ENCODE measurements around the gene NMNAT2. TPM values are rescaled to one million over a fixed set of nuclear protein-coding genes. Genes with fewer than 3 reads are reported as not detected.
A peak's percentile ranks its signal among the peaks of the same experiment; 100 is the strongest.

Gene NMNAT2
- total and polyA plus RNA-seq, 2 of the 13 experiments (the other 11 are each of a cell fraction or from before 2014, with no cell fraction given) = not detected

DNA sequence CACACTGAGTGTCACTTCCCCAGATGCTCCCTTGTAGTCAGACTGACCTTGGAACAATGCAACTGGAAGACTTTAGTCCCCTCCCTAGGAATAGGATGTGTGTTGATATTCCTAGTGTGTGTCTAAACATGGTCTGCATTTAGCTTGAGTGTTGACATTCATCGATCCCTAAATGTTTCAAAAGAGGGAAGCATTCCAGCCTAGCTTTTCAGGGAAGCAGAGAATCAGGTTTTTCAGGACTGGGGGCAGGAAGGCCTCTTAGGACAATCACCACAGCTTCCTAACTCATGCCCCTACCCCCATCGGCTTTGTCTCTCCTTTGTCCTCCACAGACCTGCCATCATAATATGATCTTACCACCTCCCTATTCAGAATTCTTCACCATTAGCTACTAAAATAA is 43.4 kb downstream of the NMNAT2 start (continued):
- TF ChIP-seq ZNF274 (CRISPR knock-in tag; IDR thresholded peaks at IDR 0.05) (no peak), ZNF577 (CRISPR knock-in tag; IDR thresholded peaks at IDR 0.05; ENCODE audit: borderline replicate concordance, low read depth) (no peak), HNRNPL (IDR thresholded peaks at IDR 0.05; ENCODE audit: low read depth, low read length) (no peak), MAFK (conservative IDR thresholded peaks at IDR 0.05 in 1 of 2, IDR thresholded peaks at IDR 0.05 in 1 of 2; ENCODE audit: low read length in 2 of 2) (no peak), HMGA1 (CRISPR knock-in tag; conservative IDR thresholded peaks at IDR 0.05) (no peak), TEAD2 (CRISPR knock-in tag; IDR thresholded peaks at IDR 0.05) (no peak), LCORL (IDR thresholded peaks at IDR 0.05) (no peak), LCORL (CRISPR knock-in tag; IDR thresholded peaks at IDR 0.05) (0 out of 2 replicates have a peak, but pooled peaks have one; percentile 17), ZNF674 (CRISPR knock-in tag; IDR thresholded peaks at IDR 0.05; ENCODE audit: low read depth) (no peak), ZNF501 (CRISPR knock-in tag; IDR thresholded peaks at IDR 0.05) (no peak), SP2 (CRISPR knock-in tag; IDR thresholded peaks at IDR 0.05) (no peak), ZNF567 (CRISPR knock-in tag; IDR thresholded peaks at IDR 0.05; ENCODE audit: borderline replicate concordance) (no peak), EHMT2 (IDR thresholded peaks at IDR 0.05; ENCODE audit: borderline replicate concordance, low read depth, low read length) (no peak), ZNF10 (CRISPR knock-in tag; IDR thresholded peaks at IDR 0.05; ENCODE audit: borderline replicate concordance, low read depth) (no peak), TEAD3 (CRISPR knock-in tag; optimal IDR thresholded peaks at IDR 0.05; ENCODE audit: borderline replicate concordance) (peak; percentile 61)
- TF ChIP-seq, protein P1, sequence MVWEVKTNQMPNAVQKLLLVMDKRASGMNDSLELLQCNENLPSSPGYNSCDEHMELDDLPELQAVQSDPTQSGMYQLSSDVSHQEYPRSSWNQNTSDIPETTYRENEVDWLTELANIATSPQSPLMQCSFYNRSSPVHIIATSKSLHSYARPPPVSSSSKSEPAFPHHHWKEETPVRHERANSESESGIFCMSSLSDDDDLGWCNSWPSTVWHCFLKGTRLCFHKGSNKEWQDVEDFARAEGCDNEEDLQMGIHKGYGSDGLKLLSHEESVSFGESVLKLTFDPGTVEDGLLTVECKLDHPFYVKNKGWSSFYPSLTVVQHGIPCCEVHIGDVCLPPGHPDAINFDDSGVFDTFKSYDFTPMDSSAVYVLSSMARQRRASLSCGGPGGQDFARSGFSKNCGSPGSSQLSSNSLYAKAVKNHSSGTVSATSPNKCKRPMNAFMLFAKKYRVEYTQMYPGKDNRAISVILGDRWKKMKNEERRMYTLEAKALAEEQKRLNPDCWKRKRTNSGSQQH (CRISPR knock-in tag; IDR thresholded peaks at IDR 0.05; ENCODE audit: low read depth) = no peak
- TF ChIP-seq, protein P2, sequence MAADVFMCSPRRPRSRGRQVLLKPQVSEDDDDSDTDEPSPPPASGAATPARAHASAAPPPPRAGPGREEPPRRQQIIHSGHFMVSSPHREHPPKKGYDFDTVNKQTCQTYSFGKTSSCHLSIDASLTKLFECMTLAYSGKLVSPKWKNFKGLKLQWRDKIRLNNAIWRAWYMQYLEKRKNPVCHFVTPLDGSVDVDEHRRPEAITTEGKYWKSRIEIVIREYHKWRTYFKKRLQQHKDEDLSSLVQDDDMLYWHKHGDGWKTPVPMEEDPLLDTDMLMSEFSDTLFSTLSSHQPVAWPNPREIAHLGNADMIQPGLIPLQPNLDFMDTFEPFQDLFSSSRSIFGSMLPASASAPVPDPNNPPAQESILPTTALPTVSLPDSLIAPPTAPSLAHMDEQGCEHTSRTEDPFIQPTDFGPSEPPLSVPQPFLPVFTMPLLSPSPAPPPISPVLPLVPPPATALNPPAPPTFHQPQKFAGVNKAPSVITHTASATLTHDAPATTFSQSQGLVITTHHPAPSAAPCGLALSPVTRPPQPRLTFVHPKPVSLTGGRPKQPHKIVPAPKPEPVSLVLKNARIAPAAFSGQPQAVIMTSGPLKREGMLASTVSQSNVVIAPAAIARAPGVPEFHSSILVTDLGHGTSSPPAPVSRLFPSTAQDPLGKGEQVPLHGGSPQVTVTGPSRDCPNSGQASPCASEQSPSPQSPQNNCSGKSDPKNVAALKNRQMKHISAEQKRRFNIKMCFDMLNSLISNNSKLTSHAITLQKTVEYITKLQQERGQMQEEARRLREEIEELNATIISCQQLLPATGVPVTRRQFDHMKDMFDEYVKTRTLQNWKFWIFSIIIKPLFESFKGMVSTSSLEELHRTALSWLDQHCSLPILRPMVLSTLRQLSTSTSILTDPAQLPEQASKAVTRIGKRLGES (CRISPR knock-in tag; IDR thresholded peaks at IDR 0.05; ENCODE audit: borderline replicate concordance) = no peak
- TF ChIP-seq, protein P3, sequence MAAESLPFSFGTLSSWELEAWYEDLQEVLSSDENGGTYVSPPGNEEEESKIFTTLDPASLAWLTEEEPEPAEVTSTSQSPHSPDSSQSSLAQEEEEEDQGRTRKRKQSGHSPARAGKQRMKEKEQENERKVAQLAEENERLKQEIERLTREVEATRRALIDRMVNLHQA (CRISPR knock-in tag; IDR thresholded peaks at IDR 0.05) = no peak
- TF ChIP-seq, protein P4, sequence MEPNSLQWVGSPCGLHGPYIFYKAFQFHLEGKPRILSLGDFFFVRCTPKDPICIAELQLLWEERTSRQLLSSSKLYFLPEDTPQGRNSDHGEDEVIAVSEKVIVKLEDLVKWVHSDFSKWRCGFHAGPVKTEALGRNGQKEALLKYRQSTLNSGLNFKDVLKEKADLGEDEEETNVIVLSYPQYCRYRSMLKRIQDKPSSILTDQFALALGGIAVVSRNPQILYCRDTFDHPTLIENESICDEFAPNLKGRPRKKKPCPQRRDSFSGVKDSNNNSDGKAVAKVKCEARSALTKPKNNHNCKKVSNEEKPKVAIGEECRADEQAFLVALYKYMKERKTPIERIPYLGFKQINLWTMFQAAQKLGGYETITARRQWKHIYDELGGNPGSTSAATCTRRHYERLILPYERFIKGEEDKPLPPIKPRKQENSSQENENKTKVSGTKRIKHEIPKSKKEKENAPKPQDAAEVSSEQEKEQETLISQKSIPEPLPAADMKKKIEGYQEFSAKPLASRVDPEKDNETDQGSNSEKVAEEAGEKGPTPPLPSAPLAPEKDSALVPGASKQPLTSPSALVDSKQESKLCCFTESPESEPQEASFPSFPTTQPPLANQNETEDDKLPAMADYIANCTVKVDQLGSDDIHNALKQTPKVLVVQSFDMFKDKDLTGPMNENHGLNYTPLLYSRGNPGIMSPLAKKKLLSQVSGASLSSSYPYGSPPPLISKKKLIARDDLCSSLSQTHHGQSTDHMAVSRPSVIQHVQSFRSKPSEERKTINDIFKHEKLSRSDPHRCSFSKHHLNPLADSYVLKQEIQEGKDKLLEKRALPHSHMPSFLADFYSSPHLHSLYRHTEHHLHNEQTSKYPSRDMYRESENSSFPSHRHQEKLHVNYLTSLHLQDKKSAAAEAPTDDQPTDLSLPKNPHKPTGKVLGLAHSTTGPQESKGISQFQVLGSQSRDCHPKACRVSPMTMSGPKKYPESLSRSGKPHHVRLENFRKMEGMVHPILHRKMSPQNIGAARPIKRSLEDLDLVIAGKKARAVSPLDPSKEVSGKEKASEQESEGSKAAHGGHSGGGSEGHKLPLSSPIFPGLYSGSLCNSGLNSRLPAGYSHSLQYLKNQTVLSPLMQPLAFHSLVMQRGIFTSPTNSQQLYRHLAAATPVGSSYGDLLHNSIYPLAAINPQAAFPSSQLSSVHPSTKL (CRISPR knock-in tag; IDR thresholded peaks at IDR 0.05) = 0 out of 2 replicates have a peak, but pooled peaks have one; percentile 24
- TF ChIP-seq, protein P5, sequence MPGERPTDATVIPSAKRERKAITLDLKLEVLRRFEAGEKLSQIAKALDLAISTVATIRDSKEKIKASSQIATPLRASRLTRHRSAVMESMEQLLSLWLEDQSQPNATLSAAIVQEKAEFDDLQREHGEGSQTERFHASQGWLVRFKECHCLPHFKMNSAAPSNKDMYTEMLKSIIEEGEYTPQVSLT (CRISPR knock-in tag; IDR thresholded peaks at IDR 0.05; ENCODE audit: borderline replicate concordance, low read depth) = no peak
- TF ChIP-seq, protein P6, sequence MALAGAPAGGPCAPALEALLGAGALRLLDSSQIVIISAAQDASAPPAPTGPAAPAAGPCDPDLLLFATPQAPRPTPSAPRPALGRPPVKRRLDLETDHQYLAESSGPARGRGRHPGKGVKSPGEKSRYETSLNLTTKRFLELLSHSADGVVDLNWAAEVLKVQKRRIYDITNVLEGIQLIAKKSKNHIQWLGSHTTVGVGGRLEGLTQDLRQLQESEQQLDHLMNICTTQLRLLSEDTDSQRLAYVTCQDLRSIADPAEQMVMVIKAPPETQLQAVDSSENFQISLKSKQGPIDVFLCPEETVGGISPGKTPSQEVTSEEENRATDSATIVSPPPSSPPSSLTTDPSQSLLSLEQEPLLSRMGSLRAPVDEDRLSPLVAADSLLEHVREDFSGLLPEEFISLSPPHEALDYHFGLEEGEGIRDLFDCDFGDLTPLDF (CRISPR knock-in tag; IDR thresholded peaks at IDR 0.05) = no peak

Measured in HepG2 (cell line).